ENCODE data around the gene CD82.

The CD82 gene

GRCh38 chr11:44620328-44620725 is 54.9 kb downstream of the CD82 start:
- Histone ChIP-seq H3K27ac (no peak overlapping the region), H3K27me3 (ENCODE audit: control insufficient read depth, insufficient read depth, low read length) (no peaks in the 10 kb centered on the region), H3K36me3 (ENCODE audit: control insufficient read depth, insufficient read depth, low read length) (no peaks in the 10 kb centered on the region), H3K4me2 (ENCODE audit: low read length) (no peak overlapping the region), H3K9ac (no peak overlapping the region), H3K9me3 (ENCODE audit: control insufficient read depth, low read length) (no peaks in the 10 kb centered on the region), H2AFZ (no peak overlapping the region), H3K4me3 (ENCODE audit: low read depth, low read length) (no peak overlapping the region), H3K4me1 (no peaks in the 10 kb centered on the region), H3K79me2 (no peaks in the 10 kb centered on the region)
- TF ChIP-seq, protein P1, sequence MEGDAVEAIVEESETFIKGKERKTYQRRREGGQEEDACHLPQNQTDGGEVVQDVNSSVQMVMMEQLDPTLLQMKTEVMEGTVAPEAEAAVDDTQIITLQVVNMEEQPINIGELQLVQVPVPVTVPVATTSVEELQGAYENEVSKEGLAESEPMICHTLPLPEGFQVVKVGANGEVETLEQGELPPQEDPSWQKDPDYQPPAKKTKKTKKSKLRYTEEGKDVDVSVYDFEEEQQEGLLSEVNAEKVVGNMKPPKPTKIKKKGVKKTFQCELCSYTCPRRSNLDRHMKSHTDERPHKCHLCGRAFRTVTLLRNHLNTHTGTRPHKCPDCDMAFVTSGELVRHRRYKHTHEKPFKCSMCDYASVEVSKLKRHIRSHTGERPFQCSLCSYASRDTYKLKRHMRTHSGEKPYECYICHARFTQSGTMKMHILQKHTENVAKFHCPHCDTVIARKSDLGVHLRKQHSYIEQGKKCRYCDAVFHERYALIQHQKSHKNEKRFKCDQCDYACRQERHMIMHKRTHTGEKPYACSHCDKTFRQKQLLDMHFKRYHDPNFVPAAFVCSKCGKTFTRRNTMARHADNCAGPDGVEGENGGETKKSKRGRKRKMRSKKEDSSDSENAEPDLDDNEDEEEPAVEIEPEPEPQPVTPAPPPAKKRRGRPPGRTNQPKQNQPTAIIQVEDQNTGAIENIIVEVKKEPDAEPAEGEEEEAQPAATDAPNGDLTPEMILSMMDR (IDR thresholded peaks at IDR 0.05) = no peak

DNA sequence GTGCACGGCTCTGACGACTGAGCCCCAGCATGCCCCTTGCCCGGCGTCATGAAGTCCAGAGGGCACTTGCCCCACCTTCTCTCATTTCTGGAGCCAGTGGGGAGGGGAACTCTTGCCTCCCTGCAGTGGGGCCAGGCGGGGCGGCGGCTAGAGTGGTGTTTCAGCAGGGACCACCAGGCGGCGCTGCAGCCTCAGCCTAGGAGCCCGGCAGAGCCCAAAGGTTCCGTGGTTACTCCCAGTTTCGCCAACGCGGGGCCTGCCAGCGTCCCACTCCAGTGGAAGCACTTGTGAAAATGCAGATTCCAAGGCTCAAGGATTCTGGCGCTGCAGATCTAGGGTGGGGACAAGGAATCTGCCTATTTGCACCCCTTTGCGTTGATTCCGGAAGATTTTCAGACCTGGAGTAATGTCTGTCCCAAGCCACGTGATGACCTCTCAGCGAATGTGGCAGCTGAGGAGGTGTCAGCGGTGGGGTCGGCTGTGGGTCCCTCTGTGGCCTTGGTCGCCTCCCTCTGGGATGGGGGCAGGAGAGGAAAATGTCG is 55.7 kb downstream of the CD82 start:
- Histone ChIP-seq H3K4me1 (no peaks in the 10 kb centered on the region), H3K9me3 (ENCODE audit: control insufficient read depth, low read length) (no peaks in the 10 kb centered on the region), H3K36me3 (ENCODE audit: control insufficient read depth, insufficient read depth, low read length) (no peaks in the 10 kb centered on the region), H2AFZ (peak overlapping the region; percentile 66), H3K79me2 (no peaks in the 10 kb centered on the region), H3K4me2 (ENCODE audit: low read length) (peak overlapping the region; percentile 42), H3K4me3 (ENCODE audit: low read depth, low read length) (no peak overlapping the region), H3K27me3 (ENCODE audit: control insufficient read depth, insufficient read depth, low read length) (no peaks in the 10 kb centered on the region), H3K27ac (no peak overlapping the region), H3K9ac (no peak overlapping the region)
- TF ChIP-seq, protein P1 (IDR thresholded peaks at IDR 0.05) = peak; percentile 80

- TF ChIP-seq, protein P1 (IDR thresholded peaks at IDR 0.05) = no peak
- H3K79me2 ChIP-seq = no peaks in the 10 kb centered on the region
- no peak overlapping the region for H3K27ac ChIP-seq
- H3K9me3 ChIP-seq (ENCODE audit: control insufficient read depth, low read length) = no peaks in the 10 kb centered on the region
- H3K9ac ChIP-seq = no peak overlapping the region
- no peak overlapping the region for H3K4me2 ChIP-seq (ENCODE audit: low read length)
- H3K36me3 ChIP-seq (ENCODE audit: control insufficient read depth, insufficient read depth, low read length) = no peaks in the 10 kb centered on the region
- H2AFZ ChIP-seq = no peak overlapping the region
- no peak overlapping the region for H3K4me3 ChIP-seq (ENCODE audit: low read depth, low read length)
- H3K27me3 ChIP-seq (ENCODE audit: control insufficient read depth, insufficient read depth, low read length) = no peaks in the 10 kb centered on the region
- no peaks in the 10 kb centered on the region for H3K4me1 ChIP-seq
Measured at GRCh38 chr11:44621784-44622183, 56.3 kb downstream of the CD82 start.

GRCh38 chr11:44622190-44622650 is 56.8 kb downstream of the CD82 start:
- H3K27ac ChIP-seq = no peak overlapping the region
- no peak overlapping the region for H3K4me2 ChIP-seq (ENCODE audit: low read length)
- H3K4me1 ChIP-seq = no peaks in the 10 kb centered on the region
- H3K27me3 ChIP-seq (ENCODE audit: control insufficient read depth, insufficient read depth, low read length) = no peaks in the 10 kb centered on the region
- H2AFZ ChIP-seq = no peak overlapping the region
- TF ChIP-seq, protein P1 (IDR thresholded peaks at IDR 0.05) = no peak
- no peak overlapping the region for H3K4me3 ChIP-seq (ENCODE audit: low read depth, low read length)
- H3K9me3 ChIP-seq (ENCODE audit: control insufficient read depth, low read length) = no peaks in the 10 kb centered on the region
- H3K9ac ChIP-seq = no peak overlapping the region
- no peaks in the 10 kb centered on the region for H3K36me3 ChIP-seq (ENCODE audit: control insufficient read depth, insufficient read depth, low read length)
- H3K79me2 ChIP-seq = no peaks in the 10 kb centered on the region

GRCh38 chr11:44622721-44623258 is 57.3 kb downstream of the CD82 start:
- no peaks in the 10 kb centered on the region for H3K27me3 ChIP-seq (ENCODE audit: control insufficient read depth, insufficient read depth, low read length)
- H3K79me2 ChIP-seq = no peaks in the 10 kb centered on the region
- TF ChIP-seq, protein P1 (IDR thresholded peaks at IDR 0.05) = no peak
- no peak overlapping the region for H3K4me2 ChIP-seq (ENCODE audit: low read length)
- H3K4me1 ChIP-seq = no peaks in the 10 kb centered on the region
- H3K9ac ChIP-seq = no peak overlapping the region
- H3K27ac ChIP-seq = no peak overlapping the region
- no peaks in the 10 kb centered on the region for H3K9me3 ChIP-seq (ENCODE audit: control insufficient read depth, low read length)
- H3K4me3 ChIP-seq (ENCODE audit: low read depth, low read length) = no peak overlapping the region
- H2AFZ ChIP-seq = no peak overlapping the region
- no peaks in the 10 kb centered on the region for H3K36me3 ChIP-seq (ENCODE audit: control insufficient read depth, insufficient read depth, low read length)
